HK-2 (cell line): ENCODE measurements around the gene MB.

ENCODE experiments used
- DNase-seq: peaks from one replicate; pipeline ENCODE4 v3.0.0-alpha.2; 2018; ENCODE audit not compliant: unreplicated experiment

The MB gene

DNA sequence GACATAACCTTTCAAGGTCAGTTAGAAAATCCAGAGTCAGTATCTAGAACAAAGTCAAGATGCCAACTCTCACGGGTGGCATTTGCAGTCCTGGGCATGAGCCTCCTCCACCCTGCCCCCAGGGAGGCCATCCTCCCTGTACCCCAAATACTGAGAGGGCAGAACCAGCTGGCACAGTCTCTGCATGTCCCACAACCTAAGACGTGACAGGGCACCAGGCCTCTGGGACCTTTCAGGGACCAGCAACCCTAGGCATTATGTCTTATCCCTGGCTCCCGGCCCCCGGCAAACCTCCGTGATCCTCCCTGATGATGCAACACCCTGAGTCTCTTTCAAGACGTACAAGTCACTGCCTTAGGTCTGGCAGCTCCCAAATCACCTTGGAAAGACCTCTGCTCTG is 2.0 kb downstream of the MB start:
- DNase-seq: no peak

- no peak for DNase-seq
These were observed 2.7 kb downstream of the MB start for GRCh38 chr22:35614404-35614803.

- no peak for DNase-seq
These were observed 4.2 kb downstream of the MB start for GRCh38 chr22:35612903-35613302.

GRCh38 chr22:35611891-35612576 is 5.1 kb downstream of the MB start:
- no peak for DNase-seq

GRCh38 chr22:35611200-35611890 is 5.8 kb downstream of the MB start:
- DNase-seq: no peak

DNA sequence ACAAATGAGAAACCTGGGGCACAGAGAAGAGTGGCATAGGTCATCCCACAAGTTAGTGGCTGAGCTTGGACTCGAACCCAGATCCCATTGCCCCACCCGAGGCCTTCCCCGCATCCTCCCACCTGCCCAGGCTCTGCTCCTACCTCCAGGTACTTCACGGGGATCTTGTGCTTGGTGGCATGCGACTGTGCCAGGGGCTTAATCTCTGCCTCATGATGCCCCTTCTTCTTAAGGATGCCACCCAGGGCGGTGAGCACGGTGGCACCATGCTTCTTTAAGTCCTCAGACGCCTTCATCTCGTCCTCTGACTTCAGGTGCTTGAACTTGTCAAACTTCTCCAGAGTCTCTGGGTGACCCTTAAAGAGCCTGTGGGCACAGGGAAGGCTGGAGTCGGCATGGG is 6.4 kb downstream of the MB start:
- no peak for DNase-seq

DNA sequence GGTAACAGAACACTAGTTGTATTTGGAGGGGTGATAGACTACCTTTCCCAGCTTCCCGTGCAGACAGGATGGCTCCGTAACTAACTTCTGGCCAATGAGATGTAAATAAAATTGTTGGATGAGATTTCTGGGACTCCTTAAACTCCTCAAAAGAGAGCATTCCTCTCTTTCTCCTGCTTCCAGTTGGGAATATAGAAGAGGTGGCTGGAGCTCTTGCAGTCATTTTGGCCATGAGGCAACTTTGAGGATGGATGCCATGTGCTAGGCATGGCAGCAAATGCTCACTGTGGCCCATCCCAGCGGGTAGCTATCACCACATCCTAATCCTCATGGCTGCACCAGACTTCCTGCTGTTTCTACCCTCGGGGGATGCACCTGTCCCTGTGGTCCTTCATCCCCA is 7.4 kb downstream of the MB start:
- DNase-seq: no peak

DNA sequence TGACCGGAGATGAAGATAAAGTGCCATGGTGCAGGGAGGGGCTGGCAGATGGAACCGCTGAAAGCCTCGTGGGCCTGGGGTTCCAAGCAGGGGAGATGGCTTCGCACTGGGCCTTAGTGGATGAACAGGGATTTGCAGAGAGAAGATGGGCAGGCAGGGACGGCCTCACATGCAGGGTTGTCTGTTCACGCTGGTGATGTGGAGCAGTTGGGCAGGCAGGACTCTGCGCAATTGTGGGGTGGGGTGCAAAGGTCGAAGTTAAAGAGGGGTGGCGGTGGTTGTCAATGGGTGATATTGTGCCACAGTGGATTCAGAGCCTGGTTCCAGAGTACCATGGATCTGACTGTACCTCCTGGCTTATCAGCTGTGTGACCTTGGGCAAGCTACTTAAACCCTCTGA is 7.9 kb downstream of the MB start:
- no peak for DNase-seq

GRCh38 chr22:35608088-35608487 is 9.0 kb downstream of the MB start:
- no peak for DNase-seq

DNA sequence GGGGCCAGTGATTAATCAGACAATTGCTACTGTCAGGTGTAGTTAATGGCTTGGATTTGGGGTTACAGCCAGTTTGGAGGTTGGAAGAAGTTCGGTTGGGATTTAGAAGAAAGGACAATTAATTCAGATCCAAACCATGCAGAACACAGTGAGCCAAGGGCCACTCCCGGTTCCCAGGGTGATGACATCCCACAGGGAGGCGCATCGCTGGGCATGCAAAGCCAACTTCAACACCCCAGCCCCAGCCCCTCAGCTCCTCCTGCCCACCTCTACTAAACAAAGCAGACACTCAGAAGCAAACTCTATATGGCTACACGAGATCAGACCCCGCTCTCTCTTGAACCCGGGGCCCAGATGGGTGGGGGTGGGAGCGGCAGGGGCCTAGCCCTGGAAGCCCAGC is 10.2 kb downstream of the MB start:
- DNase-seq: no peak

- no peak for DNase-seq
These were observed 11.2 kb downstream of the MB start for GRCh38 chr22:35605851-35606481.

DNA sequence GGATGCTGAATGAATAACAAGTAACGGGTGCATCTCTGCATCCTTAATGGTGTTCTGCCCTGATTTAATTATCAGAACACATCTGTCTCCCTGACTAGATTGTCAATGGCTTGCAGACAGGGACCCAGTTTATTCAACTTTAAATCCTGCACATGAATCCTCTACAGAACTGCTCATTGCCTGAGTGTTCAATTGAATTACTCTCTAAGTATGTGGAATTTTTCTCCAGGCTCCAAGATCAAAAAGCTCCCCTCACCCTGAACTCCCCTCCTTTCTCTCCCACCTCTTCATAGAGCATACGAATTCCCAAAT is 11.8 kb downstream of the MB start:
- no peak for DNase-seq

DNA sequence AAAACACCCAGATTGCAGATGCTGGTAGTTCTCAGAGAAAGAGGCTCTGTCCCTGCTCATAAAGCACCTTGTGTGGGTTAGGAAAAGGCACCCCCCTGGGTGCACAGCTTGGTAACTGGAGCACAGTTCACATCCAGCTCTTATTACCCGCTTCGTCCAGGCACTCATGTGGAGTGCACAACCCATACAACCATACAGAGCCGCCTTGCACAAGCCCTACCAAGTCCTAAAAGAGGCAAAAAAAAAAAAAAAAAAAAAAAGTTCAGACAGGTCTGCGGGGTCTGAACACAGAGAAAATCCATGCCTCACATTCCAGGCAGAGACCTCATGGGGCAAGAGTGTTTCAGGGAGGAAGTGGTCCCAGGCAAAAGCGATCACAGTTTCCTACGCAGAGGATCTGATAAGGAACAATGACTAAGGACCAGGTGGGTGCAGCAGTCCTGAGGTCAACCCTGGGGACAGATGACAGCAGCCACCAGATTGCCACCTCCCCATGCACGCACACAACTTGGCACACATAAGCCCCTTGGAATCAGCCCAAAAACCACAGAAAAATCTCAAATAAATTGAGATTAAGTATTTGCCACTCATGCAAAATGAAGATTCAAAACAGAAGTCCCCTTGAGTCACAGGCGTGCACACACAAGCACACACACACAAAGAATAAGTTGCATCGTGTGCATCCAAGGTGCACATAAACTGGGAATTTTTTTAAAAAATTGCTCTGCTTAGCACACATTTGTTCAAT is 12.3 kb downstream of the MB start:
- DNase-seq: no peak

GRCh38 chr22:35601743-35602615 is 15.2 kb downstream of the MB start:
- peak; percentile 62 for DNase-seq

GRCh38 chr22:35601013-35601580 is 16.0 kb downstream of the MB start:
- DNase-seq: no peak

GRCh38 chr22:35600476-35600875 is 16.7 kb downstream of the MB start:
- DNase-seq: no peak

DNA sequence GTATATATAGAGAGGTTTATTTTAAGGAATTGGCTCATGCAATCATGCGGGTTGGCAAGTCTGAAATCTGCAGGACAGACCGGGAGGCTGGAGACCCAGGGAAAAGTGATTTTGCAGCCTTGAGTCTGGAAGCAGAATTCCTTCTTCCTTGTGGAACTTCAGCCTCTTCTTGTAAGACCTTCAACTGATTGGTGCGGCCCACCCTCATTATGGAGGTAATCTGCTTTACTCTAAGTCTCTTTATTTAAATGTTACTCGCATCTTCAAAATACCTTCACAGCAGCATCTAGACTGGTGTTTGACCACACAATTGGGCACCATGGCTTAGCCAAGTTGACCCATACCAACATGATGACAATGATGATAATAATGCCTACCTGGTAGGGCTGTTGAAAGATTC is 17.8 kb downstream of the MB start:
- DNase-seq: no peak

- no peak for DNase-seq
These were observed 18.8 kb downstream of the MB start for GRCh38 chr22:35598396-35598710.

GRCh38 chr22:35597692-35598395 is 19.3 kb downstream of the MB start:
- no peak for DNase-seq

GRCh38 chr22:35596821-35597220 is 20.3 kb downstream of the MB start:
- DNase-seq: no peak

- no peak for DNase-seq
These were observed 22.4 kb downstream of the MB start for GRCh38 chr22:35594686-35595085.
